GM12872 (cell line): ENCODE data around the gene IGSF21.

Experiments
- CTCF ChIP-seq: IDR thresholded peaks from 3 replicates; pipeline ENCODE4 v1.5.1; 2011; ENCODE audit warnings: low read depth, mild to moderate bottlenecking, low read length, moderate library complexity; ENCODE audit not compliant: insufficient read depth

The IGSF21 gene

GRCh38 chr1:18198260-18198659 is 90.7 kb downstream of the IGSF21 start:
- no peak for TF ChIP-seq CTCF

- TF ChIP-seq CTCF, result no peak
Observed at GRCh38 chr1:18199462-18199861, 91.9 kb downstream of the IGSF21 start.

GRCh38 chr1:18200136-18200717 is 92.6 kb downstream of the IGSF21 start:
- TF ChIP-seq CTCF, result no peak

GRCh38 chr1:18200918-18201317 is 93.3 kb downstream of the IGSF21 start:
- no peak for TF ChIP-seq CTCF

- TF ChIP-seq CTCF, result no peak
Observed at GRCh38 chr1:18201997-18202719, 94.6 kb downstream of the IGSF21 start.

GRCh38 chr1:18203645-18204044 is 96.0 kb downstream of the IGSF21 start:
- no peak for TF ChIP-seq CTCF

- no peak for TF ChIP-seq CTCF
Observed at GRCh38 chr1:18204575-18204974, 97.0 kb downstream of the IGSF21 start.
